Measurements from ENCODE around the gene RNF183. TPM values are rescaled to one million over a fixed set of nuclear protein-coding genes. Genes with fewer than 3 reads are reported as not detected.
"Not testable (repeated sequence)": the region's sequence is repeated elsewhere in the genome, so short reads cannot be mapped to it uniquely, and the experiment has no call there.

The RNF183 gene
- total and polyA plus RNA-seq, 2 donors = 0.15 to 0.26 TPM

- peaks cover 7% of the 10 kb centered on the region for H3K36me3 ChIP-seq (ENCODE audit: insufficient read depth)
- no peaks in the 10 kb centered on the region for H3K4me1 ChIP-seq (ENCODE audit: insufficient read depth)
- H3K4me3 ChIP-seq (ENCODE audit: low read depth, low read length) = peak within 1 kb of the TSS; percentile 71
- peak; percentile 96 for DNase-seq (ENCODE audit: extremely low spot score)
- peak within 1 kb of the TSS; percentile 90 for H3K27ac ChIP-seq (ENCODE audit: low read depth)
- WGBS = under 1% methylated on average over 63 of the region's 63 CpGs
These were observed 27.7 kb downstream of the RNF183 start, which contains the start of the genes CDC26 and PRPF4 for GRCh38 chr9:113275157-113276131. CDC26 (minus strand) TSS chr9:113275572; CDS start chr9:113272507, 3,065 bp downstream. PRPF4 (plus strand) TSS chr9:113275658; CDS start chr9:113275744, 86 bp downstream.

DNA sequence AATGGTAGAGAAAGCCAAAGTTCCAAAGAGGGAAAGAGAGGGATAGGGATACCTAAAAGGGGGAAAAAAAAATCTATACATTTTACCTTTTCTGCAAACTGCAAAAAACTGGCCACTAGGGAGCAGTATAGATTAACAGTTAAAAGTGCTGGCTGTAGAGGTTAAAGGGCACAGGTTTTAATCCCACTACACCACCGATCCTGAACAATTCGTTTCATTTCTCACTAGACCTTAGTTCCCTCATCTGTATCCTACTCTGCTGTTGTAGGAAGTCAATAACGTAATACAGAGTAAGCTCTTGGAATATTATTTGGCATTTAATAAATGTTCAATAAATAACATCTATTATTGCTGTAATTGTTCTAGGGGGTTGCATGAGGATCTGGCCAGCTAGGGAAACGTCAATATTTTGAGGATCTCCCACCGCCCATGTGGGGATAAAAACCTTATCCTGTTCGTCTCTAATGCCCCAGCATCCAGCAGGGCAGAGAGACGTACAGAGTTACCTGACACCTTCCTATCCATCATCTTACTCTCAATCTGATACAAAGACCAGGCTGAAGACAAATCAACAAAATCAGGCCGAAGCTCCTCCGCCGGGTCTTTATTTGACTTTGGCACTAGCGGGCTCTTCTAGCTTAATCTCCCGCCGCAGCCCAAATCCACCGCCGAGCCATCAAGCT lies 28.6 kb downstream of the RNF183 start:
- under 1% methylated on average over 15 of the region's 15 CpGs for WGBS
- peak overlapping the region; percentile 71 for H3K4me3 ChIP-seq (ENCODE audit: low read depth, low read length)
- H3K36me3 ChIP-seq (ENCODE audit: insufficient read depth) = peaks cover 6% of the 10 kb centered on the region
- H3K27ac ChIP-seq (ENCODE audit: low read depth) = peak overlapping the region; percentile 81
- H3K4me1 ChIP-seq (ENCODE audit: insufficient read depth) = no peaks in the 10 kb centered on the region
- DNase-seq (ENCODE audit: extremely low spot score) = peak; percentile 42

GRCh38 chr9:113269871-113270270 lies 33.3 kb downstream of the RNF183 start:
- H3K27ac ChIP-seq (ENCODE audit: low read depth) = no peak overlapping the region
- 86% methylated on average over 2 of the region's 2 CpGs for WGBS
- no peak overlapping the region for H3K4me3 ChIP-seq (ENCODE audit: low read depth, low read length)
- H3K36me3 ChIP-seq (ENCODE audit: insufficient read depth) = peaks cover 11% of the 10 kb centered on the region
- H3K4me1 ChIP-seq (ENCODE audit: insufficient read depth) = no peaks in the 10 kb centered on the region
- DNase-seq (ENCODE audit: extremely low spot score) = no peak

- no peak overlapping the region for H3K4me3 ChIP-seq (ENCODE audit: low read depth, low read length)
- no peaks in the 10 kb centered on the region for H3K4me1 ChIP-seq (ENCODE audit: insufficient read depth)
- no peak overlapping the region for H3K27ac ChIP-seq (ENCODE audit: low read depth)
- no peak for DNase-seq (ENCODE audit: extremely low spot score)
- WGBS = 93% methylated on average over 2 of the region's 2 CpGs
- H3K36me3 ChIP-seq (ENCODE audit: insufficient read depth) = peaks cover 11% of the 10 kb centered on the region
These were observed 33.8 kb downstream of the RNF183 start for GRCh38 chr9:113269355-113269754.

DNA sequence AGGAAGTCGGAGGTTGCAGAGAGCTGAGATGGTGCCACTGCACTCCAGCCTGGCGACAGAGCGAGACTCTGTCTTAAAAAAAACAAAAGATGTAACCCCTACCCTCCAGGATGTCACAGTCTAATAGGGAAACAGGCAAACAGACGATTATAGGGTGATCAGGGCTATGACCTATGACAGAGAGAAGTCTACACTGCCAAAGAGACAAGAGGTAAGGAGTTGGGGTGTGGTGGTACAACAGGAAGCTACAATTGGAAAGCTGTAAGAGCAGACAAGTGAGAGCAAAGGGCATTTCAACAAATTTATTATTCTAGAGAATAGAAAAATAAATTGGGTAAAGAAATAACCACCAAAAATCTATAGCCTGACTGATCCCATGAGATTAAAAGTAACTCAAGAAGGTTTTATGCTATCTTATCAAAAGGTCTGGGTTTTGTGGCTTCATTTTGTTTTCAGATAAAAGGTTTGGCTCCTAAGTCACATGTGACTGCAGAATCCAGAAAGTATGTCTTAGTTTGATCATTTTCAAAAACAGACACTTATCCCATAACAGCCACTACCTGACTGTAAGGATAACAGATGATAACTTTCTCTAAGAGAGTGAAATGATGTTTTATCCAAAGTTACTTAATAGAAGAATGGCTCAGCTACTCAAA lies 35.1 kb downstream of the RNF183 start:
- WGBS = 91% methylated on average over 4 of the region's 4 CpGs
- H3K36me3 ChIP-seq (ENCODE audit: insufficient read depth) = peaks cover 11% of the 10 kb centered on the region

DNA sequence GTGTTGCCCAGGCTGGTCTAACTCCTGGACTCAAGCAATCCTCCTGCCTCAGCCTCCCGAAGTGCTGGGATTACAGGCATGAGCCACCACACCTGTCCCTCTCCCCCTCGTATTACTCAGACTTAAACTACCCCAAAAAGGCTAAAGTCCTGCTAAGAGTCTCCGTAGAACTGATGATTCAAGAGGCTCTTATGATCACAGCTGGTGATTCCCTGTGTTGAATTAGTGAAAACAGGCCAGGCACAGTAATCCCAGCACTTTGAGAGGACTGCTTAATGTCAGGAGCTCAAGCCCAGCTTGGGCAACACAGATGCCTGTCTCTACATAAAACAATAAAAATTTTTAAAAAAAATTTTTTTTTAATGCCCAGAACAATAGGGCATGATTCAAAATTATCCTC lies 37.0 kb downstream of the RNF183 start:
- Histone ChIP-seq H3K4me3 (ENCODE audit: low read depth, low read length) (no peak overlapping the region), H3K27ac (ENCODE audit: low read depth) (no peak overlapping the region), H3K36me3 (ENCODE audit: insufficient read depth) (peaks cover 7% of the 10 kb centered on the region), H3K4me1 (ENCODE audit: insufficient read depth) (no peaks in the 10 kb centered on the region)
- no peak for DNase-seq (ENCODE audit: extremely low spot score)
- WGBS = 84% methylated on average over 3 of the region's 3 CpGs

More for the DNA sequence above, 35.1 kb downstream of the RNF183 start:
- no peak for DNase-seq (ENCODE audit: extremely low spot score)
- H3K4me1 ChIP-seq (ENCODE audit: insufficient read depth) = no peaks in the 10 kb centered on the region
- no peak overlapping the region for H3K27ac ChIP-seq (ENCODE audit: low read depth)
- no peak overlapping the region for H3K4me3 ChIP-seq (ENCODE audit: low read depth, low read length)

DNA sequence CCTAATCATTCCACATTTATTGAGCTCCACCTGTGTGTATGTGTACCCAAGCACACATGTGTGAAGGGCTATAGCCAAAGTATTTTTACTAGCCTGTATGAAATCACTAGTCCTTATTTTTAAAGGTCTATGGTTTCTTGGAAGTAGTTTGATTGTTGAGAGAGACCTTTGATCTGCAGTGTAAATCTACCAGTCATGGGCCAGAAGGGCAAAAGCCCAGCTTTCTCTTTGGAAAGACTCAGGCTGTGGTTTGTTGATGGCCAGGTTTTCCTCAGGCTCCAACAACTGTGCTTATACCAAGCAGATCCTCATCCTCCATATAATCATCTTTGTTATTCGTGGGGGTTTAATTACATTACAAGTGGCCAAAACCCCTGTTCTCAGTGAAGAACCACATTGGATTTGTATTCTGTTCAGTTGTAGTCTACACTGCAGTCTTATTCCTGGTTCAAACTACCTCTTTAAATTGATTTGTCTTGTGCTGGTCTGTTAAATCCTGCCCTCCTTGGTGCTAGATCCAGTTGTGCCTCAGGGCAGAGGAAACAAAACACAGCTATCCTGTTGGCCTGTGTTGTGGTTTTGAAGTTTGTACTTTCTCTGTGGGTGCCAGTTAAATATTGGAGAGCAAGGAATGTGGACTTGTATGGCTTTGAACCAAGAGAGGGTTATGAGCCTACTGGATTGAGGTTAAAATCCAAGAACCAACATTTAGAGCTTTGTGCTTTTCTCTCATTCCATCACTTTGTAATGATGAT lies 41.1 kb downstream of the RNF183 start:
- peaks cover 4% of the 10 kb centered on the region for H3K36me3 ChIP-seq (ENCODE audit: insufficient read depth)
- H3K4me3 ChIP-seq (ENCODE audit: low read depth, low read length) = no peak overlapping the region
- DNase-seq (ENCODE audit: extremely low spot score) = no peak
- WGBS = 89% methylated on average over 1 of the region's 1 CpG
- no peaks in the 10 kb centered on the region for H3K4me1 ChIP-seq (ENCODE audit: insufficient read depth)
- no peak overlapping the region for H3K27ac ChIP-seq (ENCODE audit: low read depth)

DNA sequence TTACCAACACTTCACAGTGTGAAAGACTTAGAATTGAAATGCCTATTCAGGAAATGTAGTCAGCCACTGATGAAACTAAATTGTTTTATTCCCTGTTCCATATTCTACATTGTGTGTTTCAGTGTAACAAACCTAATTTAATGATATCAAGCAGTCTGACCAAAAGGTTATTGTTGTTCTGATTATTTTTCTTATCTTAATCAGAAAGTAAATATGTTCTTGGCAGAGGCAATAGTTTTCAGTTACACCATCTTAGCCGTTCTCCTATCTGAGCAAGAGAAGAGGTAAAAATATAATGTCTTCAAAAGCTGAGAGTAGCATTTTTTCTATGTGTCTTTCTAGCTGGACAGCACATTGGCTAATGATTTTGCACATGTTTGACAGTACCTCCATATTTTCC lies 44.9 kb downstream of the RNF183 start:
- H3K36me3 ChIP-seq (ENCODE audit: insufficient read depth) = peaks cover 2% of the 10 kb centered on the region
- no peak for DNase-seq (ENCODE audit: extremely low spot score)
- no peaks in the 10 kb centered on the region for H3K4me1 ChIP-seq (ENCODE audit: insufficient read depth)
- no peak overlapping the region for H3K27ac ChIP-seq (ENCODE audit: low read depth)
- H3K4me3 ChIP-seq (ENCODE audit: low read depth, low read length) = no peak overlapping the region
- 59% methylated on average over 1 of the region's 1 CpG for WGBS

DNA sequence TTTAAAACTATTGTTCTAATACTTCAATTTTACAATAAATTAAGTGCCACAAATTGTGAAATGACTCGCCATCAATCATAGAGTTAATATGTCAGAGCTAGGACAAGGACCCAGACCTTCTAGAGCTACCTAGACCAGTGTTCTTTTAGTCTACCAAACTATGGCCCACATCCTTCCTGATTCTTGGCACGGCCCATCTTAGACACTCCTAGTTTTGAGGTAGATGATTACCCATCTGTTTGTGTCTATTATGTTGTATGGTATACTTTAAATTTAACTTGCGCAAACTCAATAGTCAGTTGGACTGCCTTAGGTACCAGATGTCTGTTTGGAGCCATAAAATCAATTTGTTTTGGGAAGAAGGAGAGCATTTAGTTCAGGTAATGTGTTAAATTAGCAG lies 45.3 kb downstream of the RNF183 start:
- Histone ChIP-seq H3K4me1 (ENCODE audit: insufficient read depth) (no peaks in the 10 kb centered on the region), H3K4me3 (ENCODE audit: low read depth, low read length) (no peak overlapping the region), H3K27ac (ENCODE audit: low read depth) (no peak overlapping the region), H3K36me3 (ENCODE audit: insufficient read depth) (peaks cover 2% of the 10 kb centered on the region)
- WGBS = 97% methylated on average over 3 of the region's 3 CpGs
- DNase-seq (ENCODE audit: extremely low spot score) = no peak

GRCh38 chr9:113255438-113255837 lies 47.7 kb downstream of the RNF183 start:
- Histone ChIP-seq H3K4me3 (ENCODE audit: low read depth, low read length) (no peak overlapping the region), H3K27ac (ENCODE audit: low read depth) (no peak overlapping the region), H3K36me3 (ENCODE audit: insufficient read depth) (no peaks in the 10 kb centered on the region), H3K4me1 (ENCODE audit: insufficient read depth) (no peaks in the 10 kb centered on the region)
- no peak for DNase-seq (ENCODE audit: extremely low spot score)
- WGBS = 90% methylated on average over 6 of the region's 6 CpGs

DNA sequence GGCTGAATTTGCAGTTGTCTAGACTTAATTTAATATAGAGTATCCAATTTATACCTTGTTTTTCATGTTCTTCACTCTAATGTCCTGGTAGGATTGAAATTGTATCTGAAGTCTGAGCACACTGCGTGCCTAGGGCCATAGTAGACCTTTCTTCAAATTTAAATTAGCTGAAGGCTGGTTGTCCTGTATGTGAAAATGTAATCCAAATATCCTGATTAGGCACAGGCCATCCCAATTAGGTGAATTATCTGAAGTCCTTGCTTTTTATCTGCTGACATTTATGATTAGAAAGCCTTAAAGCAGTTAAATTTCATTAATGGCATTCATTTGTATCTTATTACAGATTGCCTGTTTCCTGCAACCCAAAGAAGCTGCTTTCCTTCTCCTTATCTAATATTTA lies 48.2 kb downstream of the RNF183 start:
- no peak overlapping the region for H3K4me3 ChIP-seq (ENCODE audit: low read depth, low read length)
- H3K4me1 ChIP-seq (ENCODE audit: insufficient read depth) = no peaks in the 10 kb centered on the region
- H3K36me3 ChIP-seq (ENCODE audit: insufficient read depth) = no peaks in the 10 kb centered on the region
- whole genome bisulfite sequencing = 94% methylated on average over 1 of the region's 1 CpG
- no peak overlapping the region for H3K27ac ChIP-seq (ENCODE audit: low read depth)
- no peak for DNase-seq (ENCODE audit: extremely low spot score)

GRCh38 chr9:113250807-113251206 lies 52.4 kb downstream of the RNF183 start:
- Histone ChIP-seq H3K4me1 (ENCODE audit: insufficient read depth) (no peaks in the 10 kb centered on the region), H3K27ac (ENCODE audit: low read depth) (no peak overlapping the region), H3K4me3 (ENCODE audit: low read depth, low read length) (no peak overlapping the region), H3K36me3 (ENCODE audit: insufficient read depth) (no peaks in the 10 kb centered on the region)
- DNase-seq (ENCODE audit: extremely low spot score) = no peak
- 97% methylated on average over 2 of the region's 2 CpGs for WGBS

- not testable (repeated sequence) for H3K4me3 ChIP-seq (ENCODE audit: low read depth, low read length)
These were observed 53.5 kb downstream of the RNF183 start for GRCh38 chr9:113249661-113250060.

More at GRCh38 chr9:113249661-113250060, 53.5 kb downstream of the RNF183 start:
- not testable (repeated sequence) for H3K4me1 ChIP-seq (ENCODE audit: insufficient read depth); H3K27ac ChIP-seq (ENCODE audit: low read depth); H3K36me3 ChIP-seq (ENCODE audit: insufficient read depth); DNase-seq (ENCODE audit: extremely low spot score)
- 97% methylated on average over 2 of the region's 2 CpGs for WGBS
